Neural cell (in vitro differentiated cells): ENCODE data around the gene FLVCR1.

Experiments used
- MXI1 ChIP-seq: fragments of 450-650 bp; conservative IDR thresholded peaks from 2 replicates; pipeline ENCODE4 v1.6.1; 2014; ENCODE audit warnings: antibody characterized with exemption, mild to moderate bottlenecking; ENCODE audit not compliant: poor library complexity, severe bottlenecking
- RAD21 ChIP-seq: fragments of 450-650 bp; conservative IDR thresholded peaks from 2 replicates; pipeline ENCODE4 v1.6.1; 2014; ENCODE audit warnings: antibody characterized with exemption, mild to moderate bottlenecking, moderate library complexity
- TF ChIP-seq, protein P1 (sequence below): fragments of 450-650 bp; IDR thresholded peaks from 2 replicates; pipeline ENCODE4 v1.5.1; 2014; ENCODE audit warnings: antibody characterized with exemption, mild to moderate bottlenecking, moderate library complexity; ENCODE audit not compliant: poor library complexity, severe bottlenecking

DNA sequence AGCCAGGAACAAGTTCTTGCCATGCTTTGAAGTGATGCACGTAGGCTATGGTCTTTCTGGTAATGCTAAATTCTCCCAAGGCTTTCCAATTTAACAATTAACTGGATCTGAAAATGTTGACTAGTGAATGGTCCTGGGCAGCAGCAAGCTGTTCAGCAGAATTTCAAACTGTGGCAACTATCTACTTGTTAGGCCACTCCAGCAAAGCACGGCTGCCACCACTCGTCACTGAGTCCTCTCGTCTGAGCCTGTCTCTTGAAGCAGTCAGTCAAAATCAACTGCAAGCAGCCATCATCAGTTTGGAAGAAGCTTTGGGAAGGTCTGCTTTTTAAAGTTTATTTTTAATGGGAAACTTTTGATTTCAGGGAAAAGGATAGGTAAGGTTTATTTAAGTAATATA, 6.1 kb downstream of the FLVCR1 start:
- TF ChIP-seq, protein P1, sequence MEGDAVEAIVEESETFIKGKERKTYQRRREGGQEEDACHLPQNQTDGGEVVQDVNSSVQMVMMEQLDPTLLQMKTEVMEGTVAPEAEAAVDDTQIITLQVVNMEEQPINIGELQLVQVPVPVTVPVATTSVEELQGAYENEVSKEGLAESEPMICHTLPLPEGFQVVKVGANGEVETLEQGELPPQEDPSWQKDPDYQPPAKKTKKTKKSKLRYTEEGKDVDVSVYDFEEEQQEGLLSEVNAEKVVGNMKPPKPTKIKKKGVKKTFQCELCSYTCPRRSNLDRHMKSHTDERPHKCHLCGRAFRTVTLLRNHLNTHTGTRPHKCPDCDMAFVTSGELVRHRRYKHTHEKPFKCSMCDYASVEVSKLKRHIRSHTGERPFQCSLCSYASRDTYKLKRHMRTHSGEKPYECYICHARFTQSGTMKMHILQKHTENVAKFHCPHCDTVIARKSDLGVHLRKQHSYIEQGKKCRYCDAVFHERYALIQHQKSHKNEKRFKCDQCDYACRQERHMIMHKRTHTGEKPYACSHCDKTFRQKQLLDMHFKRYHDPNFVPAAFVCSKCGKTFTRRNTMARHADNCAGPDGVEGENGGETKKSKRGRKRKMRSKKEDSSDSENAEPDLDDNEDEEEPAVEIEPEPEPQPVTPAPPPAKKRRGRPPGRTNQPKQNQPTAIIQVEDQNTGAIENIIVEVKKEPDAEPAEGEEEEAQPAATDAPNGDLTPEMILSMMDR = no peak
- TF ChIP-seq MXI1 (no peak), RAD21 (no peak)
